HepG2 (cell line): ENCODE results near the gene UBE2O. TPM values are rescaled to one million over a fixed set of nuclear protein-coding genes. Genes with fewer than 3 reads are reported as not detected.

ENCODE experiments used
- ATAC-seq: fragments of 200-7000 bp; cut with Tn5 transposase; 3 replicates; pipeline ENCODE4 v1.9.1; 2020; ENCODE audit warnings: mild to moderate bottlenecking, moderate library complexity
- BruUV-seq: library from RNA; stranded (reverse); fragments of 400-500 nt; replicated peaks from 2 replicates; lab custom pipeline; 2021; lab: Mats Ljungman, UMichigan
- CTCF ChIA-PET: fragments of 300-600 bp; formaldehyde crosslinking; extraction: SDS; loops from one replicate; lab custom pipeline; 2021; ENCODE audit warnings: low total read pairs, inconsistent platforms, low intra/inter-chr PET ratio; lab: Yijun Ruan, JAX
- POLR2A ChIA-PET: fragments of 350-600 bp; sonication (Branson Sonifier 250); formaldehyde crosslinking; loops from one replicate; lab custom pipeline; 2020; ENCODE audit warnings: antibody characterized with exemption, inconsistent platforms; lab: Yijun Ruan, JAX
- DNase-seq: peaks from one replicate; pipeline ENCODE4 v3.0.0-alpha.2; 2015; ENCODE audit warnings: low spot score
- FAIRE-seq: peaks from 3 replicates; lab custom pipeline; 2011; peaks lifted over from hg19 to GRCh38; lab: Jason Lieb, UNC
- H2AFZ ChIP-seq: one replicate; pipeline ENCODE4 v1.6.1; 2011; ENCODE audit warnings: low read length, inconsistent platforms
- H3K27ac ChIP-seq: fragments of 300-600 bp; 3 replicates; pipeline ENCODE4 v1.8.0; 2011; ENCODE audit warnings: mixed run types, mild to moderate bottlenecking, mixed read lengths, low read length, inconsistent platforms; ENCODE audit not compliant: insufficient read depth; ENCODE audit errors: extremely low read length
- H3K27me3 ChIP-seq, 2 experiments: fragments of 200-600 bp in 1 of 2; 2 replicates in 1 of 2; 3 replicates in 1 of 2; pipeline versions ENCODE4 v1.6.0 to v1.8.0; 2011; ENCODE audit warnings: low read length in 2 of 2, mild to moderate bottlenecking in 2 of 2, moderate library complexity in 2 of 2, inconsistent platforms in 1 of 2; ENCODE audit not compliant: insufficient read depth in 2 of 2, control insufficient read depth in 1 of 2
- H3K36me3 ChIP-seq, 2 experiments: fragments of 200-600 bp in 1 of 2; replicated peaks in 1 of 2; 2 replicates in 1 of 2; 3 replicates in 1 of 2; pipeline versions ENCODE4 v1.5.1 to v1.8.0; 2011; ENCODE audit warnings: low read length in 2 of 2, inconsistent platforms in 1 of 2; ENCODE audit not compliant: insufficient read depth in 2 of 2, control insufficient read depth in 1 of 2
- H3K4me1 ChIP-seq: 2 replicates; pipeline ENCODE4 v1.5.1; 2012; ENCODE audit warnings: low read length, inconsistent platforms; ENCODE audit not compliant: insufficient read depth
- H3K4me2 ChIP-seq: 2 replicates; pipeline ENCODE4 v1.6.0; 2011; ENCODE audit warnings: low read depth, low read length, inconsistent platforms
- H3K4me3 ChIP-seq, 3 experiments: fragments of 200-600 bp in 1 of 3; sonication (generic), shearing (Covaris generic) in 1 of 3; replicated peaks in 1 of 3; 2 replicates each; pipeline ENCODE4 v1.5.1; 2011 to 2016; ENCODE audit warnings: low read length in 3 of 3, inconsistent platforms in 2 of 3, low read depth in 2 of 3, mild to moderate bottlenecking in 2 of 3, control low read depth in 1 of 3, mixed read lengths in 1 of 3; ENCODE audit not compliant: insufficient read depth in 1 of 3
- H3K79me2 ChIP-seq: one replicate; pipeline ENCODE4 v1.6.1; 2011; ENCODE audit warnings: low read length, inconsistent platforms; ENCODE audit not compliant: insufficient read depth
- H3K9ac ChIP-seq: 2 replicates; pipeline ENCODE4 v1.6.0; 2011; ENCODE audit warnings: mild to moderate bottlenecking, low read depth, low read length, inconsistent platforms; ENCODE audit not compliant: insufficient read depth
- H3K9me3 ChIP-seq: 2 replicates; pipeline ENCODE4 v1.5.1; 2012; ENCODE audit warnings: mild to moderate bottlenecking, low read length
- H4K20me1 ChIP-seq: 2 replicates; pipeline ENCODE4 v1.6.0; 2011; ENCODE audit warnings: inconsistent platforms, mild to moderate bottlenecking, low read length, moderate library complexity; ENCODE audit not compliant: insufficient read depth
- MAFK ChIP-seq, 2 experiments: IDR thresholded peaks in 1 of 2; conservative IDR thresholded peaks in 1 of 2; 2 replicates each; pipeline ENCODE4 v1.6.1; 2011; ENCODE audit warnings: improper control_type of control experiment in 2 of 2, low read length in 2 of 2
- POLR2A ChIP-seq, 2 experiments: IDR thresholded peaks; 2 replicates each; pipeline ENCODE4 v1.6.1; 2011; ENCODE audit warnings: low read depth in 2 of 2, low read length in 2 of 2, mild to moderate bottlenecking in 1 of 2, moderate library complexity in 1 of 2; ENCODE audit not compliant: insufficient read depth in 1 of 2
- ZNF275 ChIP-seq: sonication (generic); formaldehyde crosslinking; IDR thresholded peaks from 2 replicates; pipeline ENCODE4 v1.8.0; 2022; ENCODE audit warnings: missing genetic modification reagents, mild to moderate bottlenecking, inconsistent platforms, borderline replicate concordance
- WGBS: methylation state at CpG from one replicate; pipeline ENCODE4 v1.1.6; 2017; ENCODE audit warnings: low lambda C conversion rate; 5-methylcytosine and 5-hydroxymethylcytosine counted together
- in situ Hi-C: cut with HindIII; loops from 2 replicates; pipeline ENCODE4 v1.10.0; 2017; ENCODE audit warnings: low pct_unique_long_range_greater_than_20kb; ENCODE audit not compliant: extremely low pct_ligation_motif_present
- intact Hi-C: fragments of 100-400 bp; cut with micrococcal nuclease; formaldehyde crosslinking; loops from one replicate; pipeline ENCODE4 v1.10.0; 2022; ENCODE audit not compliant: unreplicated experiment
- polyA plus RNA-seq, 8 experiments: library from polyadenylated mRNA; depleted of rRNA in 3 of 8; stranded (reverse) in 7 of 8; unstranded in 1 of 8; fragments of >200 nt; fragmentation: Illumina TruSeq in 4 of 8; extraction: Trizol in 4 of 8; gene quantifications; 2 replicates each; pipeline versions ENCODE4 v1.2.1 to v1.2.3, GENCODE V29; 2011 to 2016; ENCODE audit warnings: low read depth in 4 of 8, missing spikeins in 1 of 8, mixed read lengths in 1 of 8; ENCODE audit not compliant: insufficient read depth in 1 of 8
- total RNA-seq, 5 experiments: library from RNA; depleted of rRNA; stranded (reverse); fragments of >200 nt; fragmentation: Illumina TruSeq; extraction: Trizol; gene quantifications; 2 replicates each; pipeline ENCODE4 v1.2.3, GENCODE V29; 2016; ENCODE audit warnings: low read depth in 1 of 5

The UBE2O gene
- total and polyA plus RNA-seq, 2 of the 13 experiments (the other 11 are each of a cell fraction or from before 2014, with no cell fraction given), result 21.5 to 23.5 TPM

DNA sequence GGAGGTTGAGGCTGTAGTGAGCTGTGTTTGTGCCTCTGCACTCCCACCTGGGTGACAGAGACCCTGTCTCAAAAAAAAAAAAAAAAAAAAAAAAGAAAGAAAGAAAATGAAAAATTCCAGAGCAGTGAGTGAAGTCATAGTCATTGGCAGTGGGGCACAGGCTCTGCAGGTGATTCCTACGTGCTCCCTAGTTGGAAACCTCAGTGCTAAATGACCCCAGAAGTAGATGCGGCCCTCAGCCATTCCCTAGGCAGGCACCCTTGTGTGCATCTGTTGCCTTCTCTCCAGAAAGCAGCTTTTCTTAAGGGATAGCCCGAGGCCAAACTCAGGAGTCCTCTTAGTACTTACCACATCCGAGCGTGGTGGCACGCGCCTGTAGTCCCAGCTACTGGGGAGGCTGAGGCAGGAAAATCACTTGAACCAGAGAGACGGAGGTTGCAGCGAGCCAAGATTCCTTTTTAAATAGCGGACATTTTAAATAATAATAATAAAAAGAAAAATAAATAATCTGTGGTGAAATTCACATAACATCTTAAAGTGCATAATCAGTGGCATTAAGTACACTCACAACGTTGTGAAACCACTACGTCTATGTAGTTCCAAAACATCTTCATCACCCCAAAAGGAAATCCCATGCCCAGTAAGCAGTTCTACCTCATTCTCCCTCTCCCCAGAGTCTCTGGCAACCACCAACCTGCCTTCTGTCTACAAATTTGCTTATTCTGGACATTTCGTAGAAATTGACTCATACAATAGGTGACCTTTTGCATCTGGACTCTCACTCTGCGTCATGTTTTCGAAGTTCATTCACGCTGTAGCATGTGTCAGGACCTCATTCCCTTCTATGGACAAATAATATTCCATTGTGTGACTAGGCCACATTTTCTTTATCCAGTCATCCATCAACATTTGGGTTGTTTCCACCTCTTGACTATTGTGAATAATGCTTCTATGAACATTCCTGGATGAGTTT lies 81.0 kb downstream of the UBE2O start:
- POLR2A ChIA-PET, result interaction anchor here (0.7 to 24.7 kb wide), 4 partner anchors 10 to 19 kb away, joined by 3 to 1379 read pairs (median 6); partner anchors contain the start of gene SPHK1
- Histone ChIP-seq H2AFZ (no peak overlapping the region), H4K20me1 (no peaks in the 10 kb centered on the region), H3K4me2 (no peak overlapping the region)
- FAIRE-seq (no peak), ATAC-seq (no peak)
- TF ChIP-seq MAFK (conservative IDR thresholded peaks at IDR 0.05 in 1 of 2, IDR thresholded peaks at IDR 0.05 in 1 of 2; ENCODE audit: low read length in 2 of 2), result peak; percentile 14 to 18; a peak in 1 of 4 replicates
- no peak for TF ChIP-seq ZNF275 (CRISPR knock-in tag)
- 0 out of 4 replicates have a peak, but pooled peaks of 1 of the 2 experiments have one; percentile 13 for TF ChIP-seq POLR2A (IDR thresholded peaks at IDR 0.05; ENCODE audit: insufficient read depth in 1 of 2, low read depth in 2 of 2, low read length in 2 of 2)
- TF ChIP-seq, all 625 proteins: peak for 2
- H3K9me3 ChIP-seq, result peaks cover 8% of the 10 kb centered on the region
- H3K9ac ChIP-seq, result no peak overlapping the region
- H3K36me3 ChIP-seq, result no peaks in the 10 kb centered on the region
- in situ Hi-C loops (no loop called here), intact Hi-C loops (loop anchor here (2.0 kb wide), 1 partner anchor 13 kb away; the partner anchor contains the start of gene SPHK1)
- no peak overlapping the region for H3K4me3 ChIP-seq
- peaks cover 86% of the 10 kb centered on the region for H3K4me1 ChIP-seq
- peak overlapping the region; percentile 3 for H3K27ac ChIP-seq
- BruUV-seq, result no TSS peak
- 93% methylated on average over 16 of the region's 16 CpGs for WGBS
- peaks cover 2% of the 10 kb centered on the region for H3K79me2 ChIP-seq
- CTCF ChIA-PET, result no interaction called here
- no peak for DNase-seq
- no peaks in the 10 kb centered on the region for H3K27me3 ChIP-seq
